HCT116 (cell line): ENCODE results near the gene CACNG6. TPM values are rescaled to one million over a fixed set of nuclear protein-coding genes. Genes with fewer than 3 reads are reported as not detected.

Source experiments
- ATAC-seq: fragments of 200-7000 bp; cut with Tn5 transposase; 2 replicates; pipeline ENCODE4 v1.9.1; 2020; ENCODE audit warnings: mild to moderate bottlenecking, moderate library complexity
- BruUV-seq: library from RNA; stranded (reverse); fragments of 400-500 nt; replicated peaks from 2 replicates; lab custom pipeline; 2021; lab: Mats Ljungman, UMichigan
- CTCF ChIA-PET: fragments of 300-600 bp; sonication (Branson Sonifier 250); formaldehyde crosslinking; loops from one replicate; lab custom pipeline; 2021; ENCODE audit warnings: antibody characterized with exemption; lab: Charles Lee
- POLR2A ChIA-PET: fragments of 300-600, 350-600 bp; sonication (Branson Sonifier 250); formaldehyde crosslinking; loops from one replicate; lab custom pipeline; 2021; ENCODE audit warnings: antibody characterized with exemption; lab: Charles Lee
- RAD21 ChIA-PET, 2 experiments: fragments of 300-600 bp; sonication (Branson Sonifier 250); formaldehyde crosslinking; loops; one replicate each; lab custom pipeline; 2023; ENCODE audit warnings: low total read pairs in 2 of 2; ENCODE audit not compliant: uncharacterized antibody in 2 of 2, unreplicated experiment in 2 of 2, low non-redundant PET in 1 of 2; lab: Charles Lee
- DNase-seq: peaks from one replicate; pipeline ENCODE4 v3.0.0-alpha.2; 2010; ENCODE audit warnings: low read depth, low spot score
- H2AFZ ChIP-seq: fragments of 200-600 bp; shearing (Covaris generic), sonication (generic); 2 replicates; pipeline ENCODE4 v1.6.1; 2017; ENCODE audit warnings: low read depth, mixed run types, mixed read lengths, antibody characterized with exemption, low read length; ENCODE audit not compliant: poor library complexity, severe bottlenecking
- H3K27ac ChIP-seq: 2 replicates; pipeline ENCODE4 v1.5.1; 2012; ENCODE audit warnings: low read depth, low read length
- H3K27me3 ChIP-seq: fragments of 200-600 bp; sonication (generic); 2 replicates; pipeline ENCODE4 v1.6.1; 2016; ENCODE audit warnings: mixed run types, low read length, mixed read lengths; ENCODE audit not compliant: insufficient read depth
- H3K36me3 ChIP-seq, 2 experiments: fragments of 200-500 bp in 1 of 2; fragments of 200-600 bp in 1 of 2; sonication (Bioruptor generic) in 1 of 2; sonication (generic) in 1 of 2; 2 replicates each; pipeline versions ENCODE4 v1.5.1 to v1.6.1; 2014 to 2016; ENCODE audit warnings: low read length in 2 of 2, inconsistent platforms in 1 of 2, mixed read lengths in 1 of 2, mixed run types in 1 of 2; ENCODE audit not compliant: insufficient read depth in 2 of 2, control insufficient read depth in 1 of 2
- H3K4me1 ChIP-seq, 2 experiments: fragments of 200-600 bp in 1 of 2; sonication (generic) in 1 of 2; 2 replicates each; pipeline versions ENCODE4 v1.5.1 to v1.6.1; 2012 to 2017; ENCODE audit warnings: low read length in 2 of 2, inconsistent platforms in 1 of 2, mild to moderate bottlenecking in 1 of 2, mixed read lengths in 1 of 2, mixed run types in 1 of 2, moderate library complexity in 1 of 2; ENCODE audit not compliant: insufficient read depth in 2 of 2, control insufficient read depth in 1 of 2
- H3K4me2 ChIP-seq: fragments of 200-600 bp; sonication (generic); 2 replicates; pipeline ENCODE4 v1.6.1; 2017; ENCODE audit warnings: mixed run types, low read length, mixed read lengths
- H3K4me3 ChIP-seq, 2 experiments: fragments of 200-600 bp in 1 of 2; sonication (generic) in 1 of 2; replicated peaks in 1 of 2; 2 replicates each; pipeline ENCODE4 v1.5.1; 2011 to 2016; ENCODE audit warnings: low read length in 2 of 2, control low read depth in 1 of 2, low read depth in 1 of 2, mild to moderate bottlenecking in 1 of 2, mixed read lengths in 1 of 2, mixed run types in 1 of 2
- H3K79me2 ChIP-seq: fragments of 200-600 bp; sonication (generic); 2 replicates; pipeline ENCODE4 v1.6.1; 2017; ENCODE audit warnings: mild to moderate bottlenecking, mixed run types, low read length, moderate library complexity, mixed read lengths; ENCODE audit not compliant: insufficient read depth
- H3K9ac ChIP-seq: fragments of 200-600 bp; sonication (generic); 2 replicates; pipeline ENCODE4 v1.6.1; 2016; ENCODE audit warnings: low read length, mixed read lengths
- H3K9me2 ChIP-seq: fragments of 200-600 bp; sonication (generic), shearing (Covaris generic); 2 replicates; pipeline ENCODE4 v1.6.1; 2017; ENCODE audit warnings: mixed run types, mild to moderate bottlenecking, moderate library complexity; ENCODE audit not compliant: insufficient read depth
- H3K9me3 ChIP-seq, 2 experiments: fragments of 200-500 bp in 1 of 2; fragments of 200-600 bp in 1 of 2; sonication (Bioruptor generic) in 1 of 2; sonication (generic) in 1 of 2; 2 replicates each; pipeline ENCODE4 v1.6.1; 2014 to 2017; ENCODE audit warnings: low read length in 2 of 2, mixed read lengths in 2 of 2, inconsistent platforms in 1 of 2, low read depth in 1 of 2, mild to moderate bottlenecking in 1 of 2, mixed run types in 1 of 2, moderate library complexity in 1 of 2; ENCODE audit not compliant: control insufficient read depth in 1 of 2, insufficient read depth in 1 of 2
- H4K20me1 ChIP-seq: fragments of 200-600 bp; sonication (generic), shearing (Covaris generic); 2 replicates; pipeline ENCODE4 v1.6.1; 2017; ENCODE audit warnings: mixed run types, mild to moderate bottlenecking, moderate library complexity; ENCODE audit not compliant: insufficient read depth
- CBX3 ChIP-seq: IDR thresholded peaks from 2 replicates; pipeline ENCODE4 v1.6.1; 2012; ENCODE audit warnings: low read depth
- ELF1 ChIP-seq: IDR thresholded peaks from 2 replicates; pipeline ENCODE4 v1.6.1; 2012; ENCODE audit warnings: low read depth, borderline replicate concordance
- EZH2 ChIP-seq: fragments of 200-600 bp; sonication (generic); IDR thresholded peaks from 2 replicates; pipeline ENCODE4 v1.6.1; 2017; ENCODE audit warnings: antibody characterized with exemption, mixed run types
- EZH2phosphoT487 ChIP-seq: fragments of 200-600 bp; IDR thresholded peaks from 2 replicates; pipeline ENCODE4 v1.6.1; 2018; ENCODE audit warnings: antibody characterized with exemption, borderline replicate concordance
- FOSL1 ChIP-seq: IDR thresholded peaks from 2 replicates; pipeline ENCODE4 v1.6.1; 2012; ENCODE audit warnings: low read depth
- JUND ChIP-seq: IDR thresholded peaks from 2 replicates; pipeline ENCODE4 v1.6.1; 2012
- MAX ChIP-seq: IDR thresholded peaks from 2 replicates; pipeline ENCODE4 v1.6.1; 2012
- POLR2A ChIP-seq: IDR thresholded peaks from 2 replicates; pipeline ENCODE4 v1.7.0; 2011; ENCODE audit warnings: borderline replicate concordance; ENCODE audit not compliant: insufficient read depth, insufficient read length; ENCODE audit errors: extremely low read depth
- POLR2AphosphoS5 ChIP-seq: IDR thresholded peaks from 2 replicates; pipeline ENCODE4 v1.6.1; 2011; ENCODE audit warnings: mild to moderate bottlenecking, low read depth, low read length, moderate library complexity
- RAD21 ChIP-seq: IDR thresholded peaks from 2 replicates; pipeline ENCODE4 v1.6.1; 2012; ENCODE audit warnings: low read depth, mild to moderate bottlenecking
- REST ChIP-seq: IDR thresholded peaks from 2 replicates; pipeline ENCODE4 v1.6.1; 2012; ENCODE audit warnings: low read depth
- SIN3A ChIP-seq: IDR thresholded peaks from 2 replicates; pipeline ENCODE4 v1.6.1; 2012; ENCODE audit warnings: low read depth
- SP1 ChIP-seq: IDR thresholded peaks from 2 replicates; pipeline ENCODE4 v1.6.1; 2012; ENCODE audit warnings: low read depth
- SRF ChIP-seq: IDR thresholded peaks from 2 replicates; pipeline ENCODE4 v1.6.1; 2012; ENCODE audit warnings: low read depth
- TCF7L2 ChIP-seq: IDR thresholded peaks from 2 replicates; pipeline ENCODE4 v1.7.0; 2011; ENCODE audit warnings: borderline replicate concordance, inconsistent platforms; ENCODE audit not compliant: insufficient read depth, insufficient read length; ENCODE audit errors: extremely low read depth
- YY1 ChIP-seq: IDR thresholded peaks from 2 replicates; pipeline ENCODE4 v1.6.1; 2011; ENCODE audit warnings: low read length, low read depth, moderate library complexity, mild to moderate bottlenecking; ENCODE audit not compliant: insufficient replicate concordance; ENCODE audit errors: extremely low read depth
- ZNF274 ChIP-seq: fragments of 200-500 bp; sonication (Bioruptor generic); IDR thresholded peaks from 2 replicates; pipeline ENCODE4 v1.6.1; 2014; ENCODE audit warnings: mild to moderate bottlenecking, low read depth, low read length, inconsistent platforms
- intact Hi-C: fragments of 100-400 bp; cut with micrococcal nuclease; formaldehyde crosslinking; loops from 2 replicates; pipeline ENCODE4 v1.10.0; 2022
- total RNA-seq: library from RNA; stranded (reverse); gene quantifications from one replicate; pipeline ENCODE4 v1.2.1, GENCODE V29; 2021; ENCODE audit not compliant: unreplicated experiment
- TF ChIP-seq, protein P1 (sequence below): IDR thresholded peaks from 2 replicates; pipeline ENCODE4 v1.6.1; 2011; ENCODE audit warnings: mild to moderate bottlenecking, low read length, moderate library complexity; ENCODE audit not compliant: insufficient replicate concordance; ENCODE audit errors: extremely low read depth

CACNG6 gene
- total RNA-seq, 1 experiment from 2014 or later = 0.15 TPM

- Histone ChIP-seq H3K79me2 (no peaks in the 10 kb centered on the region), H4K20me1 (no peaks in the 10 kb centered on the region), H3K9me2 (no peaks in the 10 kb centered on the region), H3K4me1 (no peaks in the 10 kb centered on the region), H3K9me3 (no peaks in the 10 kb centered on the region), H3K4me2 (peak overlapping the region; percentile 6; the same call in 1 of the 2 replicates), H3K27ac (no peak overlapping the region)
- intact Hi-C loops = no loop called here
- POLR2A ChIA-PET = interaction anchor here (0.6 kb wide), 1 partner anchor 46 kb away, joined by 3 read pairs; no protein-coding TSS in a partner anchor
- TF ChIP-seq REST (no peak), EZH2phosphoT487 (no peak), MAX (no peak), YY1 (peak; percentile 61), SP1 (peak; percentile 51), TCF7L2 (no peak), FOSL1 (no peak), RAD21 (0 out of 2 replicates have a peak, but pooled peaks have one; percentile 3), POLR2A (no peak), SIN3A (no peak), ELF1 (no peak), ZNF274 (no peak), SRF (peak; percentile 86), CBX3 (peak; percentile 24; the same call in 1 of the 2 replicates), POLR2AphosphoS5 (0 out of 2 replicates have a peak, but pooled peaks have one; percentile 36), EZH2 (no peak), JUND (no peak)
- TF ChIP-seq, protein P1, sequence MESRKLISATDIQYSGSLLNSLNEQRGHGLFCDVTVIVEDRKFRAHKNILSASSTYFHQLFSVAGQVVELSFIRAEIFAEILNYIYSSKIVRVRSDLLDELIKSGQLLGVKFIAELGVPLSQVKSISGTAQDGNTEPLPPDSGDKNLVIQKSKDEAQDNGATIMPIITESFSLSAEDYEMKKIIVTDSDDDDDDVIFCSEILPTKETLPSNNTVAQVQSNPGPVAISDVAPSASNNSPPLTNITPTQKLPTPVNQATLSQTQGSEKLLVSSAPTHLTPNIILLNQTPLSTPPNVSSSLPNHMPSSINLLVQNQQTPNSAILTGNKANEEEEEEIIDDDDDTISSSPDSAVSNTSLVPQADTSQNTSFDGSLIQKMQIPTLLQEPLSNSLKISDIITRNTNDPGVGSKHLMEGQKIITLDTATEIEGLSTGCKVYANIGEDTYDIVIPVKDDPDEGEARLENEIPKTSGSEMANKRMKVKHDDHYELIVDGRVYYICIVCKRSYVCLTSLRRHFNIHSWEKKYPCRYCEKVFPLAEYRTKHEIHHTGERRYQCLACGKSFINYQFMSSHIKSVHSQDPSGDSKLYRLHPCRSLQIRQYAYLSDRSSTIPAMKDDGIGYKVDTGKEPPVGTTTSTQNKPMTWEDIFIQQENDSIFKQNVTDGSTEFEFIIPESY = no peak
- TF ChIP-seq, all 23 proteins: peak for 6
- Histone ChIP-seq H3K4me3 (peak overlapping the region in 1 of 2 experiments; percentile 28; a peak in 2 of 4 replicates), H2AFZ (no peak overlapping the region), H3K9ac (no peak overlapping the region), H3K27me3 (no peaks in the 10 kb centered on the region), H3K36me3 (no peaks in the 10 kb centered on the region)
- BruUV-seq = no TSS peak
- DNase-seq (peak; percentile 24), ATAC-seq (peak; percentile 66)
- ChIA-PET CTCF (no interaction called here), RAD21 (no interaction called here)
Observed at GRCh38 chr19:53945441-53945840, 46.0 kb upstream of the CACNG6 start.
